ELR (cell line): Measurements from ENCODE around the gene CREB3L2.
"Not testable (repeated sequence)": the region's sequence is repeated elsewhere in the genome, so short reads cannot be mapped to it uniquely, and the experiment has no call there.

ENCODE experiments used
- DNase-seq: peaks from one replicate; pipeline ENCODE4 v3.0.0-alpha.2; 2015; ENCODE audit warnings: low read depth

CREB3L2 gene, protein sequence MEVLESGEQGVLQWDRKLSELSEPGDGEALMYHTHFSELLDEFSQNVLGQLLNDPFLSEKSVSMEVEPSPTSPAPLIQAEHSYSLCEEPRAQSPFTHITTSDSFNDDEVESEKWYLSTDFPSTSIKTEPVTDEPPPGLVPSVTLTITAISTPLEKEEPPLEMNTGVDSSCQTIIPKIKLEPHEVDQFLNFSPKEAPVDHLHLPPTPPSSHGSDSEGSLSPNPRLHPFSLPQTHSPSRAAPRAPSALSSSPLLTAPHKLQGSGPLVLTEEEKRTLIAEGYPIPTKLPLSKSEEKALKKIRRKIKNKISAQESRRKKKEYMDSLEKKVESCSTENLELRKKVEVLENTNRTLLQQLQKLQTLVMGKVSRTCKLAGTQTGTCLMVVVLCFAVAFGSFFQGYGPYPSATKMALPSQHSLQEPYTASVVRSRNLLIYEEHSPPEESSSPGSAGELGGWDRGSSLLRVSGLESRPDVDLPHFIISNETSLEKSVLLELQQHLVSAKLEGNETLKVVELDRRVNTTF

DNA sequence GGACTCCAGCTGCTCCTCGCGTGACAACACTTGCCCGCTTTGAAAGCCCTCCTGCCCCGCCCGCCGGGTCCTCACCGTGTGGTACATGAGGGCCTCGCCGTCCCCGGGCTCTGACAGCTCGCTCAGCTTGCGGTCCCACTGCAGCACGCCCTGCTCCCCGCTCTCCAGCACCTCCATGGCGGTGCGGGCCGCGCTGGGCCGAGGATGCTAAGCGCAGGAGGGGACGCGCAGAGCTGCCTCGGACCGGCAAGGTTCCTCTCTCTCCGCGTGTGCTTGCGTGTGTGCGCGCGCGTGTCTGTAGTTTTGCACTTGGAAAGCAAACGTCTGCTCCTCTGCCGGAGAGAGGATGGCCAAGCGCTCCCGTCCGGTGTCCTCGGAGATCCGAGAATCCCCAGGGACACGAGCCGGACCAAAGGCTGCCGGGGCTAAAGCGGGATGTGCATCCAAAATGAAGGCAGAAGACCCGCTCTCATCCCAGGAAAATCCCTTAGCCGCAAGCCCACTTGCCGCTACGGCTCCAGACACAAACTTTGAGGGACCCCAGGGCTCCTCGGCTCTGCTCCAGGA, at the start of gene CREB3L2:
Gene CREB3L2, minus strand, starts transcription at position 558 of the 567 bp plus-strand sequence. Its CDS starts 381 bp downstream, at position 177.
- peak; percentile 75 for DNase-seq

DNA sequence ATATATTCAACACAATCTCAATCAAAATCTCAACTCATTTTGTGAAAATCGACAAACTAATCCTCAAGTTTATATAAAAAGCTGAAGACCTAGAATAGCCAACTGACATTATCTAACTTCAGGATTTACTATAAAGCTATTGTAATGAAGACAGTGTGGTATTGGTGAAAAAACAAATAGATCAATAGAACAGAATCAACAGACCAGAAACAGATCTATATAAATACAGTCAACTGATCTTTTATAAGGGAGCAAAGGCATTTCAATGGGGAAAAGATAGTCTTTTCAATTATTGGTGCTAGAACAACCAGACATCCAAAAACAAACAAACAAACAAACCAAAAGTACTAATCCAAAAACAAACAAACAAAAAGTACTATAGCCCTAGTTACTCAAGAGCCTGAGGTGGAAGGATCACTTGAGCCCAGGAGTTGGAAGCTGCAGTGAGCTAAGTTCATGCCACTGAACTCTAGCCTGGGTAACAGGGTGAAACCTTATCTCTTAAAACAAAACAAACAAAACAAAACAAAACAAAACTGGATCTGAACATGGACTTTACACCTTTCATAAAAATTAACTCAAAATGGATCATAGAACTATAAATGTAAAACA, 47.7 kb upstream of the CREB3L2 start:
- DNase-seq = no peak

DNA sequence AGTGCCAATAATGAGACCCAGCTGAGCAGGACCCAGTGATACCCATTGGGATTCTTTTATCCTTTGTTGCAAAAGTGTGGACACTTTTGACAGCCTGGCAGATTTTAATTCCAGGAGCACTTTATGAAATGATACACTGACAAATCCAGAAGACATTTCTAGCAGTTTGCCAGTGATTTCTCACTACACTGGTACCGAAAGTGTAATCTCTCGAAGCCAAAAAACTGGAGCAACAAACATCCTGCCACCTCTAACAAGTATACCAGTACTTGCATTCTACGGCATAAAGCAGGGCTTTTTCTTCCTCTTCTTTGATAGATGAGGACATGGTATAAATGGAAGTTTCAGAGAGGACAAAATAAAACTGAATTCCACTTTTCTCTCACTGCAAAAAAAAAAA, 46.0 kb upstream of the CREB3L2 start:
- DNase-seq = no peak

DNA sequence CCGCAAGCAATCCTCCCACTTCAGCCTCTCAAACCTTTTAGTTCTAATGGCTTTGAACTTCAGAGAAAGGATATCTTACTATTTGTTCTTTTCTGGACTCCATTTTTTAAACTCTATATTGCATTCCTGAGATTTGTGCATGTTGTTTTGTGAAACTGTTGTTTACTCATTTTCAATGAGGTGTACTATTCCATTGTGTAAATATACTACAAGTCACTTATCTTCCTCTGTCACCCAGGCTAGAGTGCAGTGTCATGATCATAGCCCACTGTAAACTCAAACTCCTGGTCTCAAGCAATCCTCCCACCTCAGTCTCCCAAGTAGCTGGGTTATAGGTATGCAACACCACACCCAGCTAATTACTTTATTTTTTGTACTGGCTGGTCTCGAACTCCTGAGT, 43.0 kb upstream of the CREB3L2 start:
- DNase-seq = no peak

DNA sequence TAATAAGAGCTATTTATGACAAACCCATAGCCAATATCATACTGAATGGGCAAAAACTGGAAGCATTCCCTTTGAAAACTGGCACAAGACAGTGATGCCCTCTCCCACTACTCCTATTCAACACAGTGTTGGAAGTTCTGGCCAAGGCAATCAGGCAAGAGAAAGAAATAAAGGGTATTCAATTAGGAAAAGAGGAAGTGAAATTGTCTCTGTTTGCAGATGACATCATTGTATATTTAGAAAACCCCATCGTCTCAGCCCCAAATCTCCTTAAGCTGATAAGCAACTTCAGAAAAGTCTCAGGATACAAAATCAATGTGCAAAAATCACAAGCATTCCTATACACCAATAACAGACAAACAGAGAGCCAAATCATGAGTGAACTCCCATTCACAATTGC, 38.2 kb upstream of the CREB3L2 start:
- DNase-seq = not testable (repeated sequence)

DNA sequence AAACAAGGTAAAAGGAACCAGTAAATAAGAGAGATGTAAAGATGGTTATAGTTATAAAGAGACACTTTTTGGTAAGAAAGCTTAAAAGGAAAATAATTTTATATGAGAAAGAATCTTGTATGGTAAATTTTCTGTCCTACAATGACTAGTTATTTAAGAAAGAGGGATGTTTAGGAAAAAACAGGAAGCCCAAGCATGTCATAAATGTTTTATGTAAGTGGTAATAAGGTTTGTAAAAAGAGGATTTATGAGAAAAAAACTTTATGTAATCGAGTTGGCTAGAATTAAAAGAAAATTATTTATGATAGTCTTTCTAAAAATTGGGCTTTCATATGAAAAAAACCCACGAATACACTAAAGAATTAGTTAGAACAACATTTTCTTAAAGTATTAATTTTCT, 34.2 kb upstream of the CREB3L2 start:
- peak; percentile 5 for DNase-seq

DNA sequence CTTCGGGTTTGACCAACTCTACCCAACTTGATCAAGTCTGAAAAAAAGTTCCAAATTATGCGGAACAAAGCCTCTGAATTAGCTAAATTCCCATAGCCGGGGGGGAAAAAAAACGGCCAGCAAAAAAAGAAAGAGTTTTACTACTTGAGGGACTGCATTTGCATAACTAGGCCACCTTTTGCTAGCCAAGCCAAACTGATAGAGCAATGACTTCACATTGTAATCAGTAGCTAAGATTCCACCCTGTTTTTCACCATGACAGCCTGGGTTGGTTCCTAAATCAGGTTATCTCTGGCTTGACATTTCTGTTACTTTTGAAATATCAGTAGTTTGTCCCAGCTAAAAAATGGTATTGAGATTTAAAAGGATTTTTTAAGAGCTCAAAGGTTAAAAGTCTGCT, 31.4 kb upstream of the CREB3L2 start:
- DNase-seq = no peak

DNA sequence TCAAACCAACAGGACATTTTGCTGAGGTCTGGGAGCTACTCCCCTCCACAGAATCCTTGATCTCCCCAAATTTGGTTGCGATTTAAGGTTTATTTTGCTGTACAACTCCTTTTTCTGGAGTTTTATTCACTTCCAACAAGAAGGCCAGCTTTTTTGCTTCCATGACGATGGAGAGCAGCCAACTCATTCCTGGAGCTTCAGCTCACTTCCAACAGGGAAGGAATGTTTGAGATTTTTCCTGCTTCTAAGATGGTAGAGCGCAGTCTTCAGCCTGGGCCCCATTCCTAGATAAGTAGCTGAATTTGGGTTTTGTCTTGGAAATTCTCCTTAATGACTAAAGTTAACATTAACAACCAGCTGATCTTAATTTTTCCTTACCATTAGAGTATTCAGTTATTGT, 30.9 kb upstream of the CREB3L2 start:
- DNase-seq = no peak

DNA sequence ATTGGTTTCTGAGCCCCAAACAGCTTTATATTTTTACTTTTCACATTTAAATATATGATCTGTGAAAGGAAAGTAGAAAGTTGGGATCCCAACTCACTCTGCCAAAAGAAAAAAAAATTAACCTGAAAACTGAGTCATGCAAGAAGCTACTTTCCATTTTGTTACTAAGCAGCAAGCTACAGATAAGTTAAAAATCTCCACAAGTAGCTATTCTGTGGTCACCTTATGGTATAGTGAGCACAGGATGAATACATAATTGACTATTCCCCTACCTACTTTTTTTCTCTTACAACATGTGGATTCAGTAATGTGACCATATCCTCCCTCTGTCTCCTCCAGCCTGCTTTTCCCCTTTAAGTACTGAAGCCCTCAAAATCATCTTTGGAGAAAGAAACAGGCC, 30.3 kb upstream of the CREB3L2 start:
- DNase-seq = no peak

DNA sequence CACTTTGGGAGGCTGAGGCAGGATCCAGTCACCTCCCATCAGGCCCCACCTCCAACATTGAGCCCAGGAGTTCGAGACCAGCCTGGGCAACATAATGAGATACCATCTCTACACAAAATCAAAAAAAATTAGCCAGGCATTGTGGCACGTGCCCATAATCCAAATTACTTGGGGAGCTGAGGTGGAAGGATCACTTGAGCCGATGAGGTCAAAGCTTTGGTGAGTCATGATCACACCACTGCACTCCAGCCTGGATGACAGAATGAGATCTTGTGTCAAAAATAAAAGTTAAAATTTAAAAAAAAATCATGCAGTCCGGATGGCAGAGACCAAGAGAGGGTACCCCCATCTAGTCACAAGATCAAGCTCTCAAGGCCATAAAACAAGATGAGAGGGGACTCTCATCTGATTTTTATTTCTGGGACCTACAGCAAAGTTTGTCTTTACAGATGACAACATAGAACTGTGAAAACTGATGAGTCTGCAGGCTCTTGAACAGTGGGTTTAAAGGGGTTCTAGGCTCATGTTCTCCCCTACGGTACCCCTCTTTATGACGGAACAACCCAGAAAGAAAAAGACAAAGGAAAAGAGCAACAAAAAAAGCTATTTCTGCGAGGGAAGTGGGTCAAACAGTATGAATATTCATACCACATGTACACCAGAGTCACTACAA, 28.9 kb upstream of the CREB3L2 start:
- peak; percentile 4 for DNase-seq

DNA sequence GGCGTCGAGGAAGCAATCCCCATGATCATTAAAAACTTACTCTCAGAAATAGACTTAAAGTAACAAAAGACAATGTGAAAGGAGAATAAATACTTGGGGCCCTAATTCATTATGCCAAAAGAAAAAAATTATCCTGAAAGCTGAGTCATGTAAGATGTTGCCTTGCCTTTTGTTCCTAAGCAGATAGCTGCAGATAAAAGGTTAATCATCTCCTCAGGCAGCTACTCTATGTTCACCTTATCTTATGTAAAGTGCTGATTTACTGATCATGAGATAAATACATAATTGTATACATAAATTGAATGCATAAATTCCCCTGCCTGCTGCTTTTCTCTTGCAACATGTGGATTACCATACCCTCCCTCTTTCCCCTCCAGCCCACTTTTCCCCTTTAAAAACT, 28.1 kb upstream of the CREB3L2 start:
- DNase-seq = no peak

DNA sequence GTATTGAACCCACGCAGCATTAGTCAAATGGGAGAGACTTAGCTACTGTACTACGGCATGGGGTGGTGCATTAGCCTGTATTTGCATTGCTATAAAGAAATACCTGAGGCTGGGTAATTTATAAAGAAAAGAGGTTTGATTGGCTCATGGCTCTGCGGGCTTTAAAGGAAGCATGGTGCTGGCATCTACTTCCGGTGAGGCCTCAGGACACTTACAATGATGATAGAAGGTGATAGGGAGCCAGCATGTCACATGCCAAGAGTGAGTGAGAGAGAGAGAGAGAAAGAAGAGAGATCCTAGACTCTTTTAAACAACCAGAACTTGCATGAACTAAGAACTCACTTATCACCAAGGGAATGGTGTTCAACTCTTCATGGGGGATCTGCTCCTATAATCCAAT, 27.2 kb upstream of the CREB3L2 start:
- no peak for DNase-seq

DNA sequence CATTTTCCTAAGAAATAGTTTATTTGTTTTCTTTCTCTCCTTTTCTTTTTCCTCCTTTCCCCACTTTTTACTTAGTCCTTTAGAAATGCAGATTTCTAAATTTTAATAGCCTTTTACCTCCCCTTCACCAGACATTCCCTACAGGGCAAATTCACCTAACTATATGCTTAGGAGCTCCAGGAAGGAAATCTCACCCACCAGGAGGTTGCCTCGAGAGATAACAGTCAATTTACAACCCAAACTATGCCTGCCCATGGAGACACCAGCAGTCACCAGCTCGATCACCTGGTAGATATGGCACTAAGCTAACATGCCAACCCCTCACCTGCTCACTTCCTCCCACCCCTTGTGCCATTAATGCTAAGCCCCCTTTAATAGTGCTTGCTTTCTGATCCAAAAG, 25.2 kb upstream of the CREB3L2 start:
- no peak for DNase-seq

DNA sequence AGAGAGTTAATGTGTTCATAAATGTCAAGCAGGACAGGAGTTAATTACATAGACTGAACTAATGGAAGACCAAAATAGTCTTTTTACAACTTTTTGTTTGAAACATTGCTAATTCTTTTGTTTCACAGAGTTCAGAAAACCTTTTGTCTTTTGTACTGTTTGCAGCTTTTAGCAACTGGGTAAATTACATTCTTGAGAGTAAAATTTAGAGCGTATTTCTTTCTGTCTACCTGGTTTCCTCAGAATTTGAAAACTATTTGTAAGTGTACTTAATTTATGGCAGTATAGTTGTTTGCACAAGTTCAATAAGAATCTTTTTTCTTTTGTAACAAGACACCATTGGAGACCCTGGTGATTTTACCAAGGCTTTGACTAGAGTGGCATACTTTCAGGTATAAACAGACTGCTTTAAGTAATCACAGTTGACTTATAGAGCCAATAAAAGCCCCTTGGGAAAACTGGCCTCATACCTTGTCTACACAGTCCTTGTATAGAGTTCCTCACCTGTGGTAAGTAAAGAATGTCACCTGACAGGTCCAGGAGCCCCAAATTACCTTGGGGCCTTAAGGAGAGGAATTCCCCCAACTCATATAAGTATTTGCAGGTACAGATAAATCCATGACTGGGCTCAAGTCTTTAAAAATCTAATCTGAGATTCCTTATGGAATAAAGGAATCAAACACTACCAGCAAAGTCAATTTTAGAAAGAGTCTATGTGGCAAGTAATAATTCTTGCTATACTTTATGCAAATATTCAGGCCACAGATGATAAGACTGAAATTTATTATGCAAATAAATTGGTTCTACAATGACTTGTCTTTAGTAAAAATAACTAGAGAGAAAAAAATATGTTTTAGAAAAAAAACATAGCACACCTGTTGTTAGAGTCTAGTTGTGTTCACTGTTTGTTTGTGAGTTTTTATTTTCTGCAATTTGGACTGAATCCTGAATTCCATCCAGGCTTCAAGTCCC, 23.6 kb upstream of the CREB3L2 start:
- DNase-seq = no peak

DNA sequence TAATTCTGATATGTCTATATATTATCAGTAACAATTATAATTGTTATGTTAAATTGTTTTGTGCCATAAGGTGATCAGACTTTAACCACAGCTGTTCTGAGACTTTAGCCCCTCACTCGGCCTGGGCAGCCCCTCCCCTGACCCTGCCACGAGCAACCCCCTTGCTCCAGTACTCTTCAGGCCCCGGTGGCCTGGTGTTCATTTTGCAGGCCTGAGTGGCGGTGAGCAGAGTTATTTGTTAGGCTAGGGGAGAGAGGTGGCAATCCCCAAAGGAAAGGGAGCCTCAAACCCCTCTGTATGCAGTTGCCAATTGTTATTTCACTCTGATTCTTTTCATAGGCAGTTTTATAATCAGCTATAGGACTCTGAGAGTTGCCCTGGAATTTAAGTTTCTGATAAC, 22.9 kb upstream of the CREB3L2 start:
- DNase-seq = no peak

DNA sequence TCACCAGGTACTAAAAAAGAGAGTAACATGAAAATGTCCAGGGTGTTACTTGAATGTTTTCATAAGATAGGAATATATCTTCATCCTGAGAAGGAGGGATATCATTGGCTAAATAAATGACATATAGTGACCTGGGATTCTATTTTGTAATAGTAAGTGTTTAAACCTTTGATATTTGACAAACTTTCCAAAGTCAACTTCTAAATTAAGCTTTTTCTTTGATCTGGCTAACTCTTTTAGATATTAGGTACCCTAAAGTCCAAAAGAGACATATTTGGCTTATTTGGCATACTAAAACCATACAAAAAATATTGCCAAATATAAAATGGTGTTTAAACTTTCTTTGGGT, 22.4 kb upstream of the CREB3L2 start:
- DNase-seq = no peak

DNA sequence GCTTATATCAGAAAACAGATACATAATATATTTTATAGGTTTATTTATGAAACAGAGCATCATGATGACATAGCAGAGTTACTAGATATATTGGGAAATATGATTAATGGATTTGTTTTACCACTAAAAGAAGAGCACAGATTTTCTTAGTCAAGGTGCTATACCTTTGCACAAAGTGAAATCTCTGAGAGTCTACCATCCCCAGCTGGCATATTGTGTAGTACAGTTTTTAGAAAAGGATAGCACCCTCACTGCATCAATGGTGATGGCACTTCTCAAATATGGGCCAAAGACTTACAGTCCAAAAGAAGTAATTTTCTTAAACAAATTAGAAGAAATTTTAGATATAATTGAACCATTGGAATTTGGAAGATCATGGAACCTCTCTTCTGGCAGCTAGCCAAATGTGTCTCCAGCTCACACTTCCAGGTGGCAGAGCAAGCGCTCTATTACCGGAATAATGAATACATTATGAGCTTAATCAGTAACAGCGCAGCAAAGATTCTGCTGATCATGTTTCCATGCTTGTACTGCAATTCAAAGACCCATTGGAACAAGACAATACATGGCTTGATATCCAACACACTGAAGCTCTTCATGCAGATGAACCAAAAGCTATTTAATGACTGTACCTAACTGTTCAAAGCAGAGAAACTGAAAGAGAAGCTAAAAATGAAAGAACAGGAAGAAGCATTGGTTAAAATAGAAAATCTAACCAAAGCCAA, 21.9 kb upstream of the CREB3L2 start:
- no peak for DNase-seq

DNA sequence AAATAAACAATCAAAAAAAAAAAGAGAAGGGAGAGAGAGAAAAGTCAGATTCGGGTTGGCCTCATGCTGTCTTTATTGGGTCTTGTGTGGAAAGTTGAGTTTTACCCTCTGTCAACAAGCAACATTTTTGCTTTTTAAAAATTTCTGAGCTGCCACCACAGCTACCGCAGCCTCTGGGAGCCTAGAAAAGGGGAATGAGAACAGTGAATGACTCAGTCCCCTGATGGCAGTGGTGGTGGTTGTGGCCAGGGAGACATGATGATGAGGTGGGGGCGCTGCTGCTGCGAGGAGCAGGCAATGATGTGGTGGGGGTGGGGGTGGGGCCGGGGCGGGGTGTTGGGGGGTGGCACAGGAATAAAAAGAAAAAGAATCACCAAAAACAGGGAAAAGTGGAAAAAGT, 20.0 kb upstream of the CREB3L2 start:
- DNase-seq = no peak

DNA sequence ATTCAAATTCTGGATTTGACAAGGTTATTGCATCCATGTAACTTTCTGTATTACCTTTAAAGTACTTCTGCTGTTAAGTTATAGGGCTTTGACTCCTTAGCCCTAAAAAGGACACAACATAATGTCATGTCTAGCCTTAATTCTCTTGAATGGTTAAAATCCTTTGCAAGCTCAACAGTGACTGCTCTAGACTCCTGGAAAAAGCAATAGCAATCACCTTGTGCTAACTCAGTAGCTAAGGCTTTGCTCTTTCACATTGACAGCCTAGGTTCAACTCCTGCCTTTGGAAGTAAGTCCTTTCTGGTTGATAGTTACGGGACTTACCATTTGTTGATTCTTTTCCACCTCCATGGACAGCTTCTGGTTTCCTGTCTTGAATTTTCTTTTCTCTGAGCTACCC, 16.1 kb upstream of the CREB3L2 start:
- no peak for DNase-seq

DNA sequence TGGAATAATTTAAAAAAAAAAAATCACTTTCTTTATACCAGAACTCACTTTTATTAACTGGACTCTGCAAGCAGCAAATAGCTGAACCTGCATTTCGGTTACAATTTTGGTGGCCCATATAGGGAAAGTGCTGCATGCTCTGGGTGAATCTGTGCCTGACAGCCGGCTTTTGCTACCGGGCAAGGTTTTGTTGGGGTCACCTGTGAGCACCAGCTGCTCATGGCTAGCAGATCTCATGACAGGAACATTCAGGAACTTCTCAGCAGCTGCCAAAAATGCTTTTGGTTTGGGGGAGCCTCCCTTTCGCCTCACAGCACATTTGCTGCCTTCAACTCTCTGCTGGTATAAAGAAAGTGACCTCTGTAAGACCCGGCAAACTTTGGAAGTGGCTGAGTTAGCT, 13.2 kb upstream of the CREB3L2 start:
- no peak for DNase-seq

DNA sequence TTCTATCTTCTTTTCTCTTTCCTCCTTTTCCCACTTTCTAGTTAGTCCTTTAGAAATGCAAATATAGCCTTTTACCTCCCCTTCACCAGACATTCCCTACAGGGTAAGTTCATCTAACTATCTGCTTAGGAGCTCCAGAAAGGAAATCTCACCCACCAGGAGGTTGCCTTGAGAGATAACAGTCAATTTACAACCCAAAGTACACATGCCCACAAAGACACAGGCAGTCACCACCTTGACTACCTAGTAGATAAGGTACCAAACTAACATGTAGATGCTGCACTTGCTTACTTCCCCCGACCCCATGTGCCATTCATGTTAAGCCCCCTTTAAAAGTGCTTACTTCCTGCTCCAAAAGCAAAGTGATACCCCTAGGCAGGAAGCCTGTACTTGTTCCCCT, 12.8 kb upstream of the CREB3L2 start:
- DNase-seq = no peak
